Epithelial cell of esophagus (primary cell): ENCODE results near the gene FHOD3.

Source experiments
- DNase-seq: peaks from one replicate; pipeline ENCODE4 v3.0.0; 2010; ENCODE audit warnings: low read depth
- H3K4me3 ChIP-seq: 2 replicates; pipeline ENCODE4 v1.5.1; 2011; ENCODE audit warnings: mild to moderate bottlenecking, low read length, control low read depth
- CTCF ChIP-seq: IDR thresholded peaks from 2 replicates; pipeline ENCODE4 v1.5.1; 2011; ENCODE audit warnings: low read depth, mild to moderate bottlenecking, low read length, control low read depth, inconsistent platforms; ENCODE audit not compliant: insufficient read depth; ENCODE audit errors: missing control alignments

The FHOD3 gene

GRCh38 chr18:36518839-36519238 lies 221.3 kb downstream of the FHOD3 start:
- DNase-seq, result no peak
- no peak overlapping the region for H3K4me3 ChIP-seq
- no peak for TF ChIP-seq CTCF

GRCh38 chr18:36519358-36519757 lies 221.8 kb downstream of the FHOD3 start:
- DNase-seq, result no peak
- no peak for TF ChIP-seq CTCF

GRCh38 chr18:36522509-36522908 lies 225.0 kb downstream of the FHOD3 start:
- TF ChIP-seq CTCF, result no peak
- DNase-seq, result no peak
- H3K4me3 ChIP-seq, result no peak overlapping the region

More at GRCh38 chr18:36519358-36519757, 221.8 kb downstream of the FHOD3 start:
- H3K4me3 ChIP-seq, result no peak overlapping the region

- H3K4me3 ChIP-seq, result no peak overlapping the region
- DNase-seq, result no peak
- TF ChIP-seq CTCF, result no peak
These were observed 228.4 kb downstream of the FHOD3 start for GRCh38 chr18:36525913-36526312.

GRCh38 chr18:36526611-36527010 lies 229.1 kb downstream of the FHOD3 start:
- DNase-seq, result no peak
- no peak overlapping the region for H3K4me3 ChIP-seq
- TF ChIP-seq CTCF, result no peak

- no peak overlapping the region for H3K4me3 ChIP-seq
- TF ChIP-seq CTCF, result no peak
- DNase-seq, result no peak
These were observed 229.5 kb downstream of the FHOD3 start for GRCh38 chr18:36527051-36527450.

- no peak for TF ChIP-seq CTCF
These were observed 230.4 kb downstream of the FHOD3 start for GRCh38 chr18:36527740-36528455.

More at GRCh38 chr18:36527740-36528455, 230.4 kb downstream of the FHOD3 start:
- no peak overlapping the region for H3K4me3 ChIP-seq
- no peak for DNase-seq
